Stimulated activated naive B cell treated with anti-CD40 and anti-IgM and Interleukin-4, amounts not matched to agents 10 μg/mL and 1 μg/mL and 100 μg/mL, for 72 hours (primary cell): ENCODE measurements around the gene WWOX.

ENCODE experiments used
- ATAC-seq, 2 donors: fragments of 150-1000 bp; cut with Tn5 transposase; replicated peaks; 2 replicates each; pipeline ENCODE4 v1.10.0; 2021; ENCODE audit warnings: moderate library complexity in 1 of 2
- DNase-seq: peaks from one replicate; pipeline ENCODE4 v3.0.0; 2021
- H3K27ac Mint-ChIP-seq: one replicate; pipeline ENCODE4 v1.8.0; 2022; ENCODE audit warnings: mild to moderate bottlenecking, mixed read lengths
- H3K27me3 Mint-ChIP-seq, 2 donors: one replicate each; pipeline ENCODE4 v1.8.0; 2022; ENCODE audit warnings: mixed read lengths in 2 of 2
- H3K36me3 Mint-ChIP-seq, 2 donors: one replicate each; pipeline ENCODE4 v1.8.0; 2022; ENCODE audit warnings: mixed read lengths in 2 of 2, mild to moderate bottlenecking in 1 of 2
- H3K4me1 Mint-ChIP-seq, 2 donors: one replicate each; pipeline ENCODE4 v1.8.0; 2022; ENCODE audit warnings: mixed read lengths in 2 of 2, mild to moderate bottlenecking in 1 of 2
- H3K4me3 Mint-ChIP-seq, 2 donors: one replicate each; pipeline ENCODE4 v1.8.0; 2022; ENCODE audit warnings: mild to moderate bottlenecking in 2 of 2, mixed read lengths in 2 of 2, moderate library complexity in 1 of 2
- H3K9me3 Mint-ChIP-seq, 2 donors: one replicate each; pipeline ENCODE4 v1.8.0; 2022; ENCODE audit warnings: mixed read lengths in 2 of 2, mild to moderate bottlenecking in 1 of 2

The WWOX gene

GRCh38 chr16:78900044-78900811, 800.8 kb downstream of the WWOX start:
- H3K27ac Mint-ChIP-seq: no peak overlapping the region
- H3K27me3 Mint-ChIP-seq: no peaks in the 10 kb centered on the region
- H3K4me1 Mint-ChIP-seq: no peaks in the 10 kb centered on the region
- DNase-seq (no peak), ATAC-seq (no peak)
- no peak overlapping the region for H3K4me3 Mint-ChIP-seq
- H3K9me3 Mint-ChIP-seq: peaks cover 0 to 1% of the 10 kb centered on the region in 2 donors
- peaks cover 0 to 4% of the 10 kb centered on the region in 2 donors for H3K36me3 Mint-ChIP-seq

GRCh38 chr16:78900966-78901365, 801.5 kb downstream of the WWOX start:
- H3K36me3 Mint-ChIP-seq: peaks cover 0 to 4% of the 10 kb centered on the region in 2 donors
- no peak overlapping the region for H3K4me3 Mint-ChIP-seq
- no peak for DNase-seq
- no peaks in the 10 kb centered on the region for H3K27me3 Mint-ChIP-seq
- H3K9me3 Mint-ChIP-seq: peaks cover 0 to 1% of the 10 kb centered on the region in 2 donors
- no peak overlapping the region for H3K27ac Mint-ChIP-seq
- ATAC-seq: no peak
- no peaks in the 10 kb centered on the region for H3K4me1 Mint-ChIP-seq

- Mint-ChIP-seq H3K4me1 (no peaks in the 10 kb centered on the region), H3K4me3 (no peak overlapping the region), H3K27ac (no peak overlapping the region), H3K27me3 (no peaks in the 10 kb centered on the region), H3K9me3 (peaks cover 0 to 1% of the 10 kb centered on the region in 2 donors), H3K36me3 (peaks cover 0 to 5% of the 10 kb centered on the region in 2 donors)
- DNase-seq: no peak
- ATAC-seq: no peak
These were observed 802.9 kb downstream of the WWOX start for GRCh38 chr16:78902321-78902720.

DNA sequence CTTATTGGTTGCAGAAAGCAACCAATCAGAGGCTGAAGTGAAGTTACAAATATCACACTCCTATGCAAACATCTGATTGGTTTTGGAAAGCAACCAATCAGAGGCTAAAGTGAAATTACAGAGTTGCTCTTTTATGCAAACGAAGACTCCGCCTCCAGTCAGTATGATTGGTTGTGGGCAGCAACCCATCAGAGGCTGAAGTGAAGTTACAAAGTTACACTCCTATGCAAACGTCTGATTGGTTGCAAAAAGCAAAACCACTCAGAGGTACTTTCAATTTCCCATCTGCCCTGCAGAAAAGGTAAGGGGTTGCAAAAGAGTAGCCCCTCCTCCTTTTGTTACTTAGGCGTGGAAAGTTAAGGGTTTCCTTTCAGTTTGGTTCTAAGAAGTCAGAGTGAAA, 803.8 kb downstream of the WWOX start:
- ATAC-seq (no peak), DNase-seq (no peak)
- H3K27me3 Mint-ChIP-seq: no peaks in the 10 kb centered on the region
- H3K4me3 Mint-ChIP-seq: no peak overlapping the region
- H3K27ac Mint-ChIP-seq: no peak overlapping the region
- no peaks in the 10 kb centered on the region for H3K4me1 Mint-ChIP-seq
- peaks cover 3 to 5% of the 10 kb centered on the region in 2 donors for H3K36me3 Mint-ChIP-seq
- H3K9me3 Mint-ChIP-seq: peaks cover 0 to 1% of the 10 kb centered on the region in 2 donors

GRCh38 chr16:78903843-78904242, 804.4 kb downstream of the WWOX start:
- Mint-ChIP-seq H3K4me1 (no peaks in the 10 kb centered on the region), H3K36me3 (peaks cover 3 to 5% of the 10 kb centered on the region in 2 donors), H3K27me3 (no peaks in the 10 kb centered on the region), H3K27ac (no peak overlapping the region), H3K4me3 (no peak overlapping the region), H3K9me3 (peaks cover 0 to 1% of the 10 kb centered on the region in 2 donors)
- DNase-seq (no peak), ATAC-seq (no peak)

GRCh38 chr16:78906135-78906534, 806.7 kb downstream of the WWOX start:
- Mint-ChIP-seq H3K9me3 (peaks cover 4 to 6% of the 10 kb centered on the region in 2 donors), H3K4me3 (no peak overlapping the region)
- no peak for ATAC-seq

DNA sequence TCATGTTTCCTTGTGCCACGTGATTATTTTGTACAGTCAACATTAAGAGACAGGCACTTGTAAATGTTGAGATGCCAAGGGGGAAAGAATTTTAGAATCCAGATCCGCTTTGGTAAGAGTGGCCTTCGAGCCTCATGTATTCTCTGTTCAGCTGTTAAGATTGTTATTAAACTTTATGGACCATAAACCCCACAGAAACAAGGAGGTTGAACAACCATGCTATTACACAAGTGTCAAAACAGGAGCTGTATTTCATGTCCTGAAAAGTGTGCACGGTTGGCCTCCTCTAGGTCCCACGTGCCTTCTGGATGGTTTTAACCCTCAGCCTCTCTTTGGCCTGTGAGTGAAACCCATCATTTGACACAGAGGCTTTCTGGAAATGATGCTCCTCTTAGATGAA, 809.8 kb downstream of the WWOX start:
- Mint-ChIP-seq H3K4me1 (no peaks in the 10 kb centered on the region), H3K27ac (no peak overlapping the region), H3K4me3 (no peak overlapping the region), H3K9me3 (peaks cover 5 to 6% of the 10 kb centered on the region in 2 donors), H3K36me3 (peaks cover 16 to 23% of the 10 kb centered on the region in 2 donors), H3K27me3 (no peaks in the 10 kb centered on the region)
- DNase-seq: no peak
- ATAC-seq: no peak

More at GRCh38 chr16:78906135-78906534, 806.7 kb downstream of the WWOX start:
- Mint-ChIP-seq H3K4me1 (no peaks in the 10 kb centered on the region), H3K27me3 (no peaks in the 10 kb centered on the region), H3K36me3 (peaks cover 16 to 19% of the 10 kb centered on the region in 2 donors), H3K27ac (no peak overlapping the region)
- no peak for DNase-seq

- DNase-seq (no peak), ATAC-seq (no peak)
- Mint-ChIP-seq H3K9me3 (peaks cover 4 to 9% of the 10 kb centered on the region in 2 donors), H3K27me3 (no peaks in the 10 kb centered on the region), H3K27ac (no peak overlapping the region), H3K4me1 (no peaks in the 10 kb centered on the region), H3K4me3 (no peak overlapping the region), H3K36me3 (peaks cover 14 to 17% of the 10 kb centered on the region in 2 donors)
These were observed 816.4 kb downstream of the WWOX start for GRCh38 chr16:78915811-78916345.

DNA sequence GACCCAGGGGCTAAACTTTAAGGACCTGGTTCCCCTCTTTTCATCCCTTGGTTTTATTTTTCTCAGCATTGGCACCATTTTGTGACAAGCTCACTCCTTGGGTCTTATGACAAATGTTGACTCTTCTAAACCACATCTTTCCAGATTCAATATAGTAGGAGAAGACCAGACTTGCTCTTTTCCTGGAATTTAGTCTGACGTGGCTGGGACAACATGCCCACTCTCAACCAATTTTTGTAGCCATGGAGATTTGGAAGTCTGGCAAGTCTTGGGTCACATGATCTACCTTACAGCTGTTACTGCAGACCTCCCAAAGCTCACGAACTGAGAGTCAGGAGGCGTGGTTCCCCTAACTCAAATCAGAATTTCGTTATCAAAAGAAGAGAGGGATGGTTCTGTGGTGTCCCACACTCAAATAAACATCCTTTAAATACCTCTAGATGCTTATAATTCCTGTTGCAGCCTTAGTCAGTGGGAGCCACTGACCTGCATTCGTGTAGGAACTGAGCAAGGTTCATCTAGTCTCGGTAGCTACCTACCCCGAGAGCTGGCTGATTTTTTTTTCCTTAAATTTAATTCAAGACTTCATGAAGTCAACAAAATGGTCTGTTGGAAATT, 817.6 kb downstream of the WWOX start:
- Mint-ChIP-seq H3K4me3 (no peak overlapping the region), H3K27me3 (no peaks in the 10 kb centered on the region), H3K4me1 (no peaks in the 10 kb centered on the region), H3K9me3 (peaks cover 9 to 12% of the 10 kb centered on the region in 2 donors), H3K36me3 (peaks cover 22% of the 10 kb centered on the region in 2 donors), H3K27ac (no peak overlapping the region)
- ATAC-seq: no peak
- no peak for DNase-seq

- ATAC-seq (no peak), DNase-seq (no peak)
- no peak overlapping the region for H3K27ac Mint-ChIP-seq
- no peaks in the 10 kb centered on the region for H3K27me3 Mint-ChIP-seq
- H3K4me1 Mint-ChIP-seq: no peaks in the 10 kb centered on the region
- H3K9me3 Mint-ChIP-seq: peaks cover 15 to 16% of the 10 kb centered on the region in 2 donors
- peaks cover 25 to 27% of the 10 kb centered on the region in 2 donors for H3K36me3 Mint-ChIP-seq
- H3K4me3 Mint-ChIP-seq: no peak overlapping the region
These were observed 819.4 kb downstream of the WWOX start for GRCh38 chr16:78918805-78919305.

DNA sequence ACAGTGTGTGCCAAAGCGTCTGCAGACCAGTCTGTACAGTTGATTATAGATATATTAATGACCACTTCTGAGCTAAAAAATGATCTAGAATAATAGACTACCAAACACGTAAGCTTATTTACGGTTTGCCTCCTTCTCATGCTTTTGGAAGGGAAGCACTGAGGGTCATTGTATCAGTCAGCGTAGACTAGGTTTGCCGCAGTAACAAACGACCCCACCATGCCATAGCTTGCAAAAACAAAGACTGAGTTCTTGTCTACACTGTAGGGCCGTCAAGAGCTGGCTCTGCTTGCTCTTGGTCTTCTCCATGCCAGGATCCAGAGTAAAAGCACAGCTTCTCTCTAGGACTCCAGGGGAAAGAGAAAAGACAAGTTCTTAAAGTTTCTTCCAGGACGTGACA, 820.4 kb downstream of the WWOX start:
- no peak for ATAC-seq
- Mint-ChIP-seq H3K9me3 (peaks cover 14 to 15% of the 10 kb centered on the region in 2 donors), H3K27ac (no peak overlapping the region)

DNA sequence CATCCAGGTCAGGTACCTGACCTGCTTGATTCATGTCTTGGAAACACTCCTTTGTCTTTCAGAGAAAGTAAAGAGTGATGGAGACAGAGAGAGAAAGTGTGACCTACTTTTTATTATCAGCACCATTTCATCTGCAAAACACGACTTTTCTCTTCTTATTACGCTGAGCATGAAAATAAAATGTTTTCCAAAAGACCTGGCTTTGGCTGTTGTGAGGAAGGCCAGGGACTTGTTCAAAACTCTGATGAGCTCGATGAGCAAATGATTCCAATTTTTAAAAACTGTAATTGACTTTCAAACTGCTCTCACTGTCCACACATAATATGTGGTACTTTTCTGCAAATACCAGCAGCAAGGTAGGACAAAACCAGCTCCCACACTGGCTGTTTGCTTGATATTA, 821.2 kb downstream of the WWOX start:
- Mint-ChIP-seq H3K36me3 (peaks cover 25 to 26% of the 10 kb centered on the region in 2 donors), H3K27ac (no peak overlapping the region), H3K4me3 (no peak overlapping the region), H3K27me3 (peaks cover 0 to 2% of the 10 kb centered on the region in 2 donors), H3K9me3 (peaks cover 14 to 15% of the 10 kb centered on the region in 2 donors), H3K4me1 (peaks cover 0 to 1% of the 10 kb centered on the region in 2 donors)
- ATAC-seq (no peak), DNase-seq (no peak)

More for the DNA sequence above, 820.4 kb downstream of the WWOX start:
- no peak for DNase-seq
- H3K36me3 Mint-ChIP-seq: peaks cover 25 to 27% of the 10 kb centered on the region in 2 donors
- no peak overlapping the region for H3K4me3 Mint-ChIP-seq
- no peaks in the 10 kb centered on the region for H3K4me1 Mint-ChIP-seq
- no peaks in the 10 kb centered on the region for H3K27me3 Mint-ChIP-seq

GRCh38 chr16:78925083-78925767, 825.8 kb downstream of the WWOX start:
- H3K4me3 Mint-ChIP-seq: no peak overlapping the region
- H3K27me3 Mint-ChIP-seq: peaks cover 0 to 5% of the 10 kb centered on the region in 2 donors
- DNase-seq (no peak), ATAC-seq (peak; percentile 60 to 65)
- H3K9me3 Mint-ChIP-seq: peaks cover 14 to 15% of the 10 kb centered on the region in 2 donors
- peaks cover 0 to 1% of the 10 kb centered on the region in 2 donors for H3K4me1 Mint-ChIP-seq
- no peak overlapping the region for H3K27ac Mint-ChIP-seq
- H3K36me3 Mint-ChIP-seq: peaks cover 23 to 31% of the 10 kb centered on the region in 2 donors

DNA sequence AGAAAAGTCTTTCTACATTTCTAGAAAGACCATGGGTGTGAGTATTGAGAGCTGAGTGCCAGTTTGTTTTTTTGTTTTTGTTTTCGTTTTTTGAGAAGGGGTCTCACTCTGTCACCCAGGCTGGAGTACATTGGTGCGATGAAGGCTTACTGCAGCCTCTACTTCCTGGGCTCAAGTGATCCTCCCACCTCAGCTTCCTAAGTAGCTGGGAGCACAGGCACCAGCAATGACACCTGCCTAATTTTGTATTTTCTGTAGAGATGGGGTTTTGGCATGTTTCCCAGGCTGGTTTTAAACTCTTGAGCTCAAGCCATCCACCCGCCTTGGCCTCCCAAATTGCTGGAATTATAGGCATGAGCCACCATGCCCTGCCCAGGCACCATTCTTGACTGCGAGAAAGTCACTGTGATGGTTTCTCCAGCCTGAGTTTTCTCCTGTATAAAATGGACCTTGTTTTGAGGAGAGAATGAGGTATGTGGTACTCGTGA, 827.3 kb downstream of the WWOX start:
- no peak overlapping the region for H3K4me3 Mint-ChIP-seq
- peaks cover 8 to 22% of the 10 kb centered on the region in 2 donors for H3K36me3 Mint-ChIP-seq
- no peak overlapping the region for H3K27ac Mint-ChIP-seq

More for the DNA sequence above, 827.3 kb downstream of the WWOX start:
- Mint-ChIP-seq H3K27me3 (peaks cover 0 to 5% of the 10 kb centered on the region in 2 donors), H3K4me1 (peaks cover 0 to 1% of the 10 kb centered on the region in 2 donors), H3K9me3 (peaks cover 7 to 8% of the 10 kb centered on the region in 2 donors)
- ATAC-seq: no peak
- DNase-seq: no peak
